ENCODE results near the gene TEPSIN. TPM values are rescaled to one million over a fixed set of nuclear protein-coding genes. Genes with fewer than 3 reads are reported as not detected.

The TEPSIN gene
- total RNA-seq, 1 donor from 2014 or later, result 38.1 TPM

- intact Hi-C loops (cut with DNase I), result no loop called here
- ATAC-seq (no peak), DNase-seq (ENCODE audit: low spot score) (no peak)
These were observed 31.0 kb downstream of the TEPSIN start for GRCh38 chr17:81207610-81208581.

GRCh38 chr17:81206657-81207056, 32.2 kb downstream of the TEPSIN start:
- no peak for ATAC-seq
- intact Hi-C loops (cut with DNase I), result no loop called here
- no peak for DNase-seq (ENCODE audit: low spot score)

GRCh38 chr17:81206166-81206565, 32.7 kb downstream of the TEPSIN start:
- no peak for DNase-seq (ENCODE audit: low spot score)
- intact Hi-C loops (cut with DNase I), result no loop called here
- ATAC-seq, result no peak

GRCh38 chr17:81204578-81204977, 34.3 kb downstream of the TEPSIN start:
- intact Hi-C loops (cut with DNase I), result no loop called here
- ATAC-seq (no peak), DNase-seq (ENCODE audit: low spot score) (no peak)

- ATAC-seq (no peak), DNase-seq (ENCODE audit: low spot score) (no peak)
- intact Hi-C loops (cut with DNase I), result no loop called here
These were observed 35.7 kb downstream of the TEPSIN start for GRCh38 chr17:81203136-81203535.

- ATAC-seq (no peak), DNase-seq (ENCODE audit: low spot score) (no peak)
- intact Hi-C loops (cut with DNase I), result no loop called here
These were observed 36.5 kb downstream of the TEPSIN start for GRCh38 chr17:81202318-81202717.

GRCh38 chr17:81200695-81201580, 37.9 kb downstream of the TEPSIN start:
- intact Hi-C loops (cut with DNase I), result no loop called here
- ATAC-seq (peak; percentile 79), DNase-seq (ENCODE audit: low spot score) (no peak)

GRCh38 chr17:81200201-81200600, 38.7 kb downstream of the TEPSIN start:
- ATAC-seq, result no peak
- intact Hi-C loops (cut with DNase I), result no loop called here
- DNase-seq (ENCODE audit: low spot score), result no peak

- intact Hi-C loops (cut with DNase I), result no loop called here
- no peak for ATAC-seq
These were observed 39.4 kb downstream of the TEPSIN start for GRCh38 chr17:81199482-81199830.

GRCh38 chr17:81198826-81199481, 39.9 kb downstream of the TEPSIN start:
- intact Hi-C loops (cut with DNase I), result no loop called here
- no peak for ATAC-seq
- no peak for DNase-seq (ENCODE audit: low spot score)

More at GRCh38 chr17:81199482-81199830, 39.4 kb downstream of the TEPSIN start:
- no peak for DNase-seq (ENCODE audit: low spot score)

- no peak for DNase-seq (ENCODE audit: low spot score)
- intact Hi-C loops (cut with DNase I), result no loop called here
- no peak for ATAC-seq
These were observed 40.9 kb downstream of the TEPSIN start for GRCh38 chr17:81197831-81198490.

GRCh38 chr17:81197409-81197795, 41.5 kb downstream of the TEPSIN start:
- DNase-seq (ENCODE audit: low spot score), result no peak
- ATAC-seq, result no peak
- intact Hi-C loops (cut with DNase I), result no loop called here

GRCh38 chr17:81196505-81197408, 42.1 kb downstream of the TEPSIN start:
- intact Hi-C loops (cut with DNase I), result no loop called here
- ATAC-seq, result no peak
- DNase-seq (ENCODE audit: low spot score), result no peak

GRCh38 chr17:81195941-81196495, 42.8 kb downstream of the TEPSIN start:
- intact Hi-C loops (cut with DNase I), result no loop called here
- ATAC-seq, result no peak
- no peak for DNase-seq (ENCODE audit: low spot score)

GRCh38 chr17:81194941-81195901, 43.6 kb downstream of the TEPSIN start:
- DNase-seq (ENCODE audit: low spot score) (no peak), ATAC-seq (no peak)
- intact Hi-C loops (cut with DNase I), result loop anchor here (5.0 kb wide), 1 partner anchor 53 kb away; no protein-coding TSS in a partner anchor

GRCh38 chr17:81194225-81194760, 44.6 kb downstream of the TEPSIN start:
- intact Hi-C loops (cut with DNase I), result loop anchor here (5.0 kb wide), 1 partner anchor 52 kb away; no protein-coding TSS in a partner anchor
- no peak for DNase-seq (ENCODE audit: low spot score)
- ATAC-seq, result no peak
